GM18502 (cell line): ENCODE measurements around the gene SSH2.

Source experiments
- ATAC-seq: cut with Tn5 transposase; IDR thresholded peaks from one replicate; pipeline ENCODE4 v1.9.1; 2021; ENCODE audit warnings: mild to moderate bottlenecking; ENCODE audit not compliant: unreplicated experiment, poor library complexity

The SSH2 gene

DNA sequence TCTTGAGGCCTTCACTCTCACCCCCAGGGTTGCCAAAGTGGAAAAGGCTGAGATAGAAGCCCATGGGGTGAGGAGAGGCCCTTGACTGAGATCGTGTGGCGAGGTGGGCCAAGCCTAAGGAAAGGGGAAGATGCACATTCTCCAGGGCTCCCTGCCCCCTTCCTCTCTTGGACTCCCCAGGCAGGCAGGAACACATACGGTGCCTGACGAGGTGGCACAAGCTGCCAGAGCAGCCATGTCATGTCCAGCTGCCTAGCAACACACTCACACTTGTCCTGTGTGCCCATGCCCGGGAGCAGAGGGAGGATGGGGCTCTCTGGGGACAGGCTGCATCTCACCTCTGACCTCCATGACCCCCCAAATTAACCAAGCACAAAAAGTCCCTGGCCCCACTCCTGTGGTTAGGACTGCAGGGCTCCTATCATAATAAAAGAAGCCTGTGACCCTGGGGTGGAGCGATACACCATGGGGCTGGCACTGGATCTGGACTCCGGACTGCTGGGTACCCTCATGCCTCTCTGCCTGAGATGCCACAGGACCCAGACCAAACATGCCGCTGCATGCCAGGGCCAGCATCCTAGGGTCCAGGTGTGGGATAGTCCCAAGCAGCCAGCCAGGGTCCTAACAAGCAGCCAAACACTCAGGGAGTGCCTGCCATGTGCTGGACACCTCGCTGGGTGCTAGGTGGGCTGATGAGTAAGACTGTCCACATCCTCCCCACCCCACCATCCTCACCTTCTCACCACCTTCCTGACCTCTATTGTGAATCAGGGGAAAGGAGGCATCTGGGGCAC is 343.2 kb downstream of the SSH2 start:
- ATAC-seq = no peak

DNA sequence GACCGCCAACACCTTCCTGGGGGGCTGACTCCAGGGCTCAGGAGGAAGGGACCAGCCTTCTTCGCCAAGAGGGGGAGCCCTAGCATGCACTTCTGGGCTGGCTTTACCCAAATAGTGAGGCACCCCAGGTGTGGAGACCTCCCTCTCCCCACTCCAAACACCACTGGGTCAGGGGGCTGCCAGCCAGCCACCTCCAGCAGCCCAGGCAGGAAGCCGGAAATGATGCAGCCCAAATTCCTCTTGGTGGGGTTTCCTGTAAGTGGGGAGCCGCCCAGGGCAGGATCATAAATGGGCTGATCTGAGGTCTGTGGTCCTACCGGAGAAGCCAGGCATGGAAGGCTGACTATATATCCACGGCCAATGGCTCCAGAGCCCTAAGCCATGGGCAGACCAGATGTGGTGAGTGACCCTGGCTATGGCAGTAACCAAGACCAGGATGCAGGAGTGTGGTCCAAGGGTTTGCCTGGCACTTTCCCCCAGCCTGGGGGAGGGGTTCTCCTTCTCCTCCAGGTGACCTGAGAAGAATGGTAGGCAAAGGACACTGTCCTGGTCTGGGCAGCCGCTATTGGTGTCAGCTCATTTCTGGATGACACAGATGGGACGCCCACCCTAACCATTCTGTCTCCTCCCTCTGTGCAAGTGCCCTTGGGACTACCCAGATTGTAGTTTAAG is 344.8 kb downstream of the SSH2 start:
- ATAC-seq = no peak

- no peak for ATAC-seq
These were observed 345.5 kb downstream of the SSH2 start for GRCh38 chr17:29584452-29585079.

DNA sequence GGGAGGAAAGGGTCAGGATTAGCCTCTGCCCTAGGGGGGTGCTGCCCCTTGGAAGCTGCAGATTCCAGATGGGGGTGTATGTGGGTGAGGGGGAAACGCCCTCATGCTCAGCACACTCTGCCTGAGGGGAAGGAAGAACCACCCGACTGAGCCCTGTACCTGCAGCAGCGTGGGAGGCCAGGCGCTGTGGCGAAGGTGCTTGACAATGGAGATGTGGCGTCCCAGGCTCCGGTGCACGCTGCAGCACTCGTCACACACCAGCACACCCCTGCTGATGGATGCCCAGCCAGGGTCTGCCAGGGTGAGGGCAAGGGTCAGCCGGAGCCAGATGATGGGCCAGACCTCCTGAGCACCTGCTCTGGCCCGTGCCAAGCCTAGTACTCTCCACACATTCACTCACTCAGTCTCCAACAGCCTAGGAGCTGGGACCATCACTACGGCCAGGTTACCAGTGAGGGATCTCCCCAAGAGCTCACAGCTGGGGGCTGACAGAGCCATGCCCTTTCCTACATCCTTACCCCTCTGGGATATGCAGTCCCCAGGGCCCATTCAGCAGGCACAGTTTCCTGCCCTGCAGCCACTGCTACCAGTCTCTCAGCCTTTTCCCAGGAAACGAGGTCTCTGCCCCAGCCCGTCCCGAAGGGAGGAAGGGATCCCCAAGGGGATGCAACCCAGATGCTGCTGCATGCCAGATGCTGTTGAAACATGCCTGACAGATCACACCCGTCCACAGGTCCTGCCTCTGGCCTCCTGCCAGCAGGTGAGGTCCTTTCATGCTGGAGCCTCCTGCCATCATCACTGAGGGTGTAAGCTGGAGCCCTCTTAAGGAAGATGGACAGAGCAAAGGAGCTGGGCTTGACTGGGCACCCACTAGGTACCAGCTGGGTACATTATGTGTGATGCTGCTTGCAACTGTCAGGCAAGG is 346.4 kb downstream of the SSH2 start:
- ATAC-seq = no peak

GRCh38 chr17:29582772-29583171 is 347.3 kb downstream of the SSH2 start:
- ATAC-seq = no peak

DNA sequence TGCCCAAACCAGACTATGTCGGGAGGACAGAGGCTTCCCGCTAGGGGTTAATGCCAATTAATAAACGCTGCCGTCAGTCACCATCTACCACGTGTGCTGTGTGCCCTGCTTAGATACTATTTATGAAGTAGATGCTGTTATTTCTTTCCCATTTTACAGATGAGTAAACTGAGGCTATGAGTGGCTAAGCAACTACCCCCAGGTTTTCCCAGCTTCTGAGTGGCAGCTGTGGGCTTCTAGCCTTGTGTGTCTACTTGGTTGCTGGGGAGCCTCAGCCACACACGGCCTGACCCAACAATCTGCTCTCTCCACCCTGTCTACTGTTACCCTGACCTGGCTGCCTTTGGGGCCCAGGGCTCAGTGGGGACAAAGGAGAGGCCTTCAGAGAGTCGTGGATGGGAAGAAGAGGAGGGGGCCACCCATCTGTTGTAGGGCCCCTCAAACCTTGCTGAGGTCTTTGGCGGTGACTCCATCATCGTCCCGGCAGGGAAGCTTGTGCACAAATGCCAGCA is 347.7 kb downstream of the SSH2 start:
- no peak for ATAC-seq

DNA sequence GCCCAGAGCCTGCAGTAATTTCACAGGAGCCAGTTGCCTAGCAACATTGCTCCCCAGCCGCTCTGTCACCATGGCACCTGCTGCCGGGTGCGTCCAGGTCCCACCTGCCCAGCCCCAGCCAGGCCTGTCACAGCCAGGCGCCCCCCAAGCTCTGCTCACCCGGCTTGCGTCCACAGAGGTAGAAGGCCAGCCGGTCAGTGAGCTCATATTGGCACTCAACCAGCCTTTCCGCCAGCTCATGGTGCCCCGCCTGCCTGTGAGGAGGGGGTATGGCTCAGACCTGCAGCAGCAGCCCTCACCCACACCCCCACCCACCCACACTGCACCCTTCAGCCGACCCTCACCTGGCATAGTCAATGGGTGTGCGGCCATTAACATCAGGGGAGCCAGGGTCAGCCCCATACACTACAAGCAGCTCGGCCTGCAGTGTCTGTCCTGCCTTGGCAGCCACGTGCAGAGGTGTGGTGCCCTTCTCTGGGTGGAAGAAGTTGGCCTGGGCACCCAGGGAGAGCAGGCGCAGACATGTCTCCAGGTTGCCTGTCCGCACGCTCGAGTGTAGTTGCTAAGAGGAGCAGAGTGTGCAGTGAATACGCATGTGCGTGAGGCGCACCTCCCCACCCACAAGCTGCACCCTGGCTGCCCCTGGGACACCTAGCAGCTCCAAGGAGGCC is 348.3 kb downstream of the SSH2 start:
- ATAC-seq = no peak

DNA sequence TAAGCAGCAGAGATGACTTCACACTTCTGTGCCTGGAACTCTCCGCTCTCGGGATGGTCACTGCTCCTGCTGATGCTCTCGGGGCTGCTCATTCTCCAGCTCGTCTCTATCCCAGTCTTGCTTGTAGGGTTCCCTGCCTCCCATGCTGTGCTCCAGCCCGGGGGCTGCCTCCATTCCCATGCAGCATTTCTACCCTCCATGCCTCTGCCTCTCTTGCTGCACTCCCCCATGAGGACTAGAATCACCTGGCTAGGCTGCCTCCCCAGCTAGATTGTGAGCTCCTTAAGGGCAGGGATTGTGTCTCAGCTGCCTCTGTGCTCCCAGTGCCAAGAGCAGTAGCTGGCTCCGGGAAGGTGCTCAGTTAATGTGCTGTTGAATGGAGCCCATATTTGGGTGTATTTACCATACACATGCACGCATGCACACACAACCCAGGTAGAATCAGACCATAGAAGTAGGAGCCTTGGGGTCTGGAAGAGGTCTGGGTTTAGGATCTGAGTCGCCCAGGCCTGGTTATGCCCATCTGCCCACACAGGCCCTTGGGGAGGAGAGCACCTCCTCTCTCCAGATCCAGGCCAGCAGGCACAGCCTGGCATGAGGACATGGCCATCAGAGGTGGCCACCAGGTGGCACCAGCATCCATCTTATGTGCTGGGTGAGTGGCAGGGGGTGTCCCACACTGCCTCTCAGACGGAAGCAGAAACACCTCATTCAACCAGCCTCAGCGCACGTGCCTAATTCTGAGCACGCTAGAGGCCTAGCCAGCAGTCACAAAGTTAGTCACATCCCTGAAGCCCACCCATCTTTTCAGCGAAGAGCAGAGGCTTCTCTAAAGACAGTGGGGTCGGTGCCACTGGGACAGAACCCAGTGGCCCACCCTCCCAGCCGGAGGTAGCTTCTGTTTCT is 349.9 kb downstream of the SSH2 start:
- peak; percentile 77 for ATAC-seq

DNA sequence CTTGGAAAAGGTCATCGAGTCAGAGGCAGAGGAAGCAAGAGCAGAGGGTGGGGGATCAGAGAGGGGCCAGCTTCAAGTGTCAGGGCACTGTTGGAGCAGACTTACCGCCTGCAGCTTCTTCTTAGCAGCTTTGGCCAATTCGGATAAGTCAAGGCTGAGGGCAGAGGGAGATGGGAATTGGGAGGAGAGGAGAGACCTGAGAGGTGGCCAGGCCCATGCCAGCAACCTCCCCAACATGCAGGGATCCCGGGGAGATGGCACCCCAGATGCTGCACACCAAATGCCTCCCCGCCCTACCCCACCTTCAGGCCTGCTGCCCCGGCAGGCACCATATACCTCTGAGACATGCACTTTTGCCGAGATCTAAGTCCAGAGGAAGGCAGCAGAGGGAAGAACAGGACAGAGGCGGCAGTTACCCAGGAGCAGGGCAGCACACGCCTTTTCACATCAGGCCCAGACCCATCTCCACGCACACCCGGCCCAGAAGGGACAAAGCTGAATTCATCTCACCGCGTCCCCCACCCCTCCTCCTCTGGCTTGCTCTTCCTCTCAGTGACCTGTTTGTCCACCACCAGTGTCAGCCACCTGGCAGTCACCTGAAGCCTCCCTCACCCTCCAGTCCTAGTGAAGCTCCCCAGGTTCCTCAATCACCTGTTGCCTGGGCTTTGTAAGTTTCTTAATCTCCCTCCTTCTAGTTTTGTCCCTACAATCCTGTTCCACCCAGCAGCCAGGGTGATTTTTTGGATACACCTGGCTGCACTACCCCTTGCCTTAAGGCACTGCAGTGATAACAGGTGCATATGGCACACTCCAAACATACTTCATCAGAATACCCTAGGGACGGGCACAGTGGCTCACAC is 351.2 kb downstream of the SSH2 start:
- ATAC-seq = no peak

- ATAC-seq = no peak
These were observed 352.4 kb downstream of the SSH2 start for GRCh38 chr17:29577385-29578211.

GRCh38 chr17:29577001-29577370 is 353.0 kb downstream of the SSH2 start:
- no peak for ATAC-seq

GRCh38 chr17:29576214-29577000 is 353.6 kb downstream of the SSH2 start:
- no peak for ATAC-seq
